CD4-positive, alpha-beta T cell (primary cell): ENCODE measurements around the gene NOC4L. TPM values are rescaled to one million over a fixed set of nuclear protein-coding genes. Genes with fewer than 3 reads are reported as not detected.

Source experiments
- ATAC-seq: fragments of 200-7000 bp; cut with Tn5 transposase; one replicate; pipeline ENCODE4 v1.10.0; 2022; ENCODE audit warnings: mild to moderate bottlenecking; ENCODE audit not compliant: poor library complexity
- CTCF ChIA-PET: fragments of 350-600 bp; sonication (Branson Sonifier 250); formaldehyde crosslinking; loops from one replicate; lab custom pipeline; 2021; ENCODE audit warnings: antibody characterized with exemption, inconsistent platforms; lab: Charles Lee
- POLR2A ChIA-PET: fragments of 350-600 bp; sonication (Branson Sonifier 250); formaldehyde crosslinking; loops from one replicate; lab custom pipeline; 2021; ENCODE audit warnings: antibody characterized with exemption, inconsistent platforms; lab: Charles Lee
- DNase-seq, 14 experiments: peaks; one replicate each; pipeline ENCODE4 v3.0.0-alpha.2; 2013 to 2020; ENCODE audit warnings: mixed read lengths in 2 of 14
- H3K27ac ChIP-seq, 2 donors: one replicate each; pipeline versions ENCODE4 v1.5.1 to v1.7.0; 2013; ENCODE audit warnings: low read length in 2 of 2, low read depth in 1 of 2, mild to moderate bottlenecking in 1 of 2
- H3K27me3 ChIP-seq, 2 experiments: 1 replicate in 1 of 2; 2 replicates in 1 of 2; pipeline versions ENCODE4 v1.6.1 to v1.7.0; 2013; ENCODE audit warnings: low read length in 2 of 2, control low read depth in 1 of 2, mild to moderate bottlenecking in 1 of 2, moderate library complexity in 1 of 2; ENCODE audit not compliant: insufficient read depth in 2 of 2, control insufficient read depth in 1 of 2
- H3K36me3 ChIP-seq: one replicate; pipeline ENCODE4 v1.6.1; 2013; ENCODE audit warnings: low read length, control low read depth; ENCODE audit not compliant: insufficient read depth
- H3K4me1 ChIP-seq: one replicate; pipeline ENCODE4 v1.6.1; 2013; ENCODE audit warnings: low read length, control low read depth; ENCODE audit not compliant: insufficient read depth
- H3K4me3 ChIP-seq: one replicate; pipeline ENCODE4 v1.5.1; 2013; ENCODE audit warnings: mild to moderate bottlenecking, low read length, moderate library complexity
- H3K9me3 ChIP-seq, 2 experiments: 1 replicate in 1 of 2; 2 replicates in 1 of 2; pipeline versions ENCODE4 v1.6.1 to v1.7.0; 2013; ENCODE audit warnings: low read length in 2 of 2, mild to moderate bottlenecking in 2 of 2, control low read depth in 1 of 2, moderate library complexity in 1 of 2; ENCODE audit not compliant: control insufficient read depth in 1 of 2, insufficient read depth in 1 of 2
- H3K27ac Mint-ChIP-seq: one replicate; pipeline ENCODE4 v1.8.0; 2020; ENCODE audit warnings: mixed read lengths
- H3K27me3 Mint-ChIP-seq: one replicate; pipeline ENCODE4 v1.8.0; 2021; ENCODE audit warnings: mixed read lengths
- H3K36me3 Mint-ChIP-seq: one replicate; pipeline ENCODE4 v1.8.0; 2021; ENCODE audit warnings: low read depth, mixed read lengths
- H3K4me1 Mint-ChIP-seq: one replicate; pipeline ENCODE4 v1.8.0; 2021; ENCODE audit warnings: low read depth, mixed read lengths
- H3K4me3 Mint-ChIP-seq: one replicate; pipeline ENCODE4 v1.8.0; 2020; ENCODE audit warnings: mild to moderate bottlenecking, mixed read lengths
- H3K9me3 Mint-ChIP-seq: one replicate; pipeline ENCODE4 v1.8.0; 2020; ENCODE audit warnings: mixed read lengths
- CTCF ChIP-seq: fragments of 200-600 bp; IDR thresholded peaks from one replicate; pipeline ENCODE4 v1.8.0; 2022; ENCODE audit warnings: antibody characterized with exemption, mild to moderate bottlenecking
- intact Hi-C, 2 experiments: fragments of 100-400 bp; cut with DNase I in 1 of 2; cut with micrococcal nuclease in 1 of 2; formaldehyde crosslinking; loops; one replicate each; pipeline versions ENCODE4 v1.15.1 to v1.9.0; 2023 to 2025; cut with DNase I, micrococcal nuclease
- total RNA-seq, 174 experiments: library from RNA in 2 of 174; stranded (reverse) in 2 of 174; gene quantifications; one replicate each; pipeline ENCODE4 v1.2.3 and lab custom pipeline; 2021 to 2026

NOC4L gene
- total RNA-seq, 2 experiments from 2014 or later, result 21.8 to 22.3 TPM

- Histone ChIP-seq H3K9me3 (peaks cover 7 to 14% of the 10 kb centered on the region in 2 experiments), H3K27ac (no peak overlapping the region), H3K27me3 (no peaks in the 10 kb centered on the region), H3K36me3 (peaks cover 21% of the 10 kb centered on the region), H3K4me1 (no peaks in the 10 kb centered on the region), H3K4me3 (no peak overlapping the region)
- CTCF ChIA-PET, result no interaction called here
- DNase-seq (no peak), ATAC-seq (no peak)
- peaks cover 24% of the 10 kb centered on the region for H3K36me3 Mint-ChIP-seq
- TF ChIP-seq CTCF, result no peak
- no peaks in the 10 kb centered on the region for H3K4me1 Mint-ChIP-seq
- peaks cover 3% of the 10 kb centered on the region for H3K9me3 Mint-ChIP-seq
- no peak overlapping the region for H3K4me3 Mint-ChIP-seq
- H3K27ac Mint-ChIP-seq, result no peak overlapping the region
- POLR2A ChIA-PET, result no interaction called here
- intact Hi-C loops, result no loop called here
- no peaks in the 10 kb centered on the region for H3K27me3 Mint-ChIP-seq
Observed at GRCh38 chr12:132130690-132131089, 13.6 kb upstream of the NOC4L start.

GRCh38 chr12:132131229-132131628 is 13.0 kb upstream of the NOC4L start:
- Mint-ChIP-seq H3K36me3 (peaks cover 18% of the 10 kb centered on the region), H3K4me3 (no peak overlapping the region), H3K9me3 (peaks cover 3% of the 10 kb centered on the region), H3K27me3 (no peaks in the 10 kb centered on the region), H3K27ac (no peak overlapping the region), H3K4me1 (no peaks in the 10 kb centered on the region)
- Histone ChIP-seq H3K4me3 (no peak overlapping the region), H3K27me3 (no peaks in the 10 kb centered on the region), H3K4me1 (no peaks in the 10 kb centered on the region), H3K36me3 (peaks cover 17% of the 10 kb centered on the region), H3K9me3 (peaks cover 7 to 14% of the 10 kb centered on the region in 2 experiments), H3K27ac (no peak overlapping the region)
- TF ChIP-seq CTCF, result no peak
- POLR2A ChIA-PET, result no interaction called here
- CTCF ChIA-PET, result no interaction called here
- ATAC-seq, result no peak
- DNase-seq, result no peak
- intact Hi-C loops, result no loop called here

DNA sequence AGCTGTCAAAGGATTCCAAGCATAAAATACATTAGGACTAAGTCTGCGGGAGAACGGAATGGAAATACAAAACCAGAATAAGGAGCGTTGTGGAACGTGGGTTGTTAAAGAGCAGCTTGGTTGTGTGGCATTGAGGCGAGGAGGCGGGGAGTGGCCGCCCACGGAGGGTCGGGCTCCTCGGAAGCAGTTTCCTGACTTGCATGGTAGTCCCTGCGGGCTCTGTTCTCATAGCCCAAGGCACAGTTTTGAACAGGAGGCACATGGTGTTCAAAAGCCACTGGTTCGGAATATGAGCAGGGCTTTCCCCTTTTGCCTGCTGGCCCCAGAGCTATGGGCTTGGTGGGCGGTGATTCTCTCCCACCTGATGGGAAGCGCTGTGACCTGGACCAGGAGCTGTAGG is 12.3 kb upstream of the NOC4L start:
- Histone ChIP-seq H3K36me3 (peaks cover 9% of the 10 kb centered on the region), H3K4me3 (no peak overlapping the region), H3K4me1 (no peaks in the 10 kb centered on the region), H3K27ac (no peak overlapping the region), H3K27me3 (no peaks in the 10 kb centered on the region), H3K9me3 (peaks cover 7 to 14% of the 10 kb centered on the region in 2 experiments)
- TF ChIP-seq CTCF, result no peak
- ChIA-PET CTCF (no interaction called here), POLR2A (no interaction called here)
- H3K27ac Mint-ChIP-seq, result no peak overlapping the region
- DNase-seq (no peak), ATAC-seq (no peak)
- no peak overlapping the region for H3K4me3 Mint-ChIP-seq
- peaks cover 3% of the 10 kb centered on the region for H3K9me3 Mint-ChIP-seq
- intact Hi-C loops, result no loop called here
- H3K4me1 Mint-ChIP-seq, result no peaks in the 10 kb centered on the region
- H3K27me3 Mint-ChIP-seq, result no peaks in the 10 kb centered on the region
- H3K36me3 Mint-ChIP-seq, result peaks cover 14% of the 10 kb centered on the region
